Measurements from ENCODE around the gene EXOC2.

- TF ChIP-seq POLR2A (IDR thresholded peaks at IDR 0.05; ENCODE audit: low read depth, low read length) (no peak), POLR2AphosphoS5 (IDR thresholded peaks at IDR 0.05; ENCODE audit: low read depth, low read length) (no peak), TAF1 (IDR thresholded peaks at IDR 0.05; ENCODE audit: borderline replicate concordance, low read depth, low read length) (no peak)
These were observed 225.3 kb downstream of the EXOC2 start for GRCh38 chr6:467671-468082.

Data from GM12892 (cell line).